Measurements from ENCODE around the gene SPDYE4.

The SPDYE4 gene

GRCh38 chr17:8713878-8714277 is 44.5 kb downstream of the SPDYE4 start:
- no peak for TF ChIP-seq SPI1 (IDR thresholded peaks at IDR 0.05; ENCODE audit: borderline replicate concordance, low read depth)
- no peak for TF ChIP-seq POLR2AphosphoS5 (IDR thresholded peaks at IDR 0.05; ENCODE audit: low read depth)
- no peak for TF ChIP-seq REST (IDR thresholded peaks at IDR 0.05; ENCODE audit: insufficient replicate concordance, low read depth)
- no peak for TF ChIP-seq GABPA (IDR thresholded peaks at IDR 0.05; ENCODE audit: low read depth)
- no peak for TF ChIP-seq CTCF (IDR thresholded peaks at IDR 0.05; ENCODE audit: insufficient read depth, low read length)
- Histone ChIP-seq H3K27me3 (ENCODE audit: insufficient read depth, poor library complexity, severe bottlenecking) (no peaks in the 10 kb centered on the region), H3K4me3 (replicated peaks; ENCODE audit: insufficient read depth, low read length) (no peak overlapping the region), H3K27ac (replicated peaks) (no peak overlapping the region)
- no peak for DNase-seq (ENCODE audit: low read depth in 1 of 2, low spot score in 1 of 2)

GRCh38 chr17:8713315-8713714 is 45.0 kb downstream of the SPDYE4 start:
- Histone ChIP-seq H3K27me3 (ENCODE audit: insufficient read depth, poor library complexity, severe bottlenecking) (no peaks in the 10 kb centered on the region), H3K4me3 (replicated peaks; ENCODE audit: insufficient read depth, low read length) (no peak overlapping the region), H3K27ac (replicated peaks) (no peak overlapping the region)
- TF ChIP-seq SPI1 (IDR thresholded peaks at IDR 0.05; ENCODE audit: borderline replicate concordance, low read depth) (no peak), CTCF (IDR thresholded peaks at IDR 0.05; ENCODE audit: insufficient read depth, low read length) (no peak), POLR2AphosphoS5 (IDR thresholded peaks at IDR 0.05; ENCODE audit: low read depth) (no peak), REST (IDR thresholded peaks at IDR 0.05; ENCODE audit: insufficient replicate concordance, low read depth) (no peak), GABPA (IDR thresholded peaks at IDR 0.05; ENCODE audit: low read depth) (no peak)
- DNase-seq (ENCODE audit: low read depth in 1 of 2, low spot score in 1 of 2): no peak

GRCh38 chr17:8712698-8713097 is 45.6 kb downstream of the SPDYE4 start:
- Histone ChIP-seq H3K27ac (replicated peaks) (no peak overlapping the region), H3K27me3 (ENCODE audit: insufficient read depth, poor library complexity, severe bottlenecking) (no peaks in the 10 kb centered on the region), H3K4me3 (replicated peaks; ENCODE audit: insufficient read depth, low read length) (no peak overlapping the region)
- TF ChIP-seq SPI1 (IDR thresholded peaks at IDR 0.05; ENCODE audit: borderline replicate concordance, low read depth) (no peak), GABPA (IDR thresholded peaks at IDR 0.05; ENCODE audit: low read depth) (no peak), POLR2AphosphoS5 (IDR thresholded peaks at IDR 0.05; ENCODE audit: low read depth) (no peak), REST (IDR thresholded peaks at IDR 0.05; ENCODE audit: insufficient replicate concordance, low read depth) (no peak), CTCF (IDR thresholded peaks at IDR 0.05; ENCODE audit: insufficient read depth, low read length) (no peak)
- no peak for DNase-seq (ENCODE audit: low read depth in 1 of 2, low spot score in 1 of 2)

Measured in HL-60 (cell line).